ENCODE measurements around the gene CFAP90.
A peak's percentile ranks its signal among the peaks of the same experiment; 100 is the strongest.

CFAP90 gene

GRCh38 chr5:7850395-7851239, at the start of gene CFAP90:
Gene CFAP90 (minus strand): TSS chr5:7851133. CDS start chr5:7851021, 112 bp downstream.
- TF ChIP-seq CTCF (IDR thresholded peaks at IDR 0.05; ENCODE audit: insufficient read depth, low read length, missing control alignments): peak; percentile 60
- ChIA-PET CTCF (no interaction called here), POLR2A (no interaction called here)
- no peak for DNase-seq (ENCODE audit: low read depth, low spot score)
- H3K4me3 ChIP-seq (ENCODE audit: low read depth, low read length): peak within 1 kb of the TSS; percentile 55

- ChIA-PET CTCF (interaction anchor here (0.8 to 4.0 kb wide), 7 partner anchors 9 to 31 kb away, joined by 3 to 25 read pairs (median 5); no protein-coding TSS in a partner anchor), POLR2A (no interaction called here)
- DNase-seq (ENCODE audit: low read depth, low spot score): no peak
- TF ChIP-seq CTCF (IDR thresholded peaks at IDR 0.05; ENCODE audit: insufficient read depth, low read length, missing control alignments): peak; percentile 54
- no peak overlapping the region for H3K4me3 ChIP-seq (ENCODE audit: low read depth, low read length)
These were observed 46.2 kb upstream of the CFAP90 start for GRCh38 chr5:7897014-7897600.

- H3K4me3 ChIP-seq (ENCODE audit: low read depth, low read length): no peak overlapping the region
- no peak for TF ChIP-seq CTCF (IDR thresholded peaks at IDR 0.05; ENCODE audit: insufficient read depth, low read length, missing control alignments)
- POLR2A ChIA-PET: no interaction called here
- CTCF ChIA-PET: no interaction called here
- no peak for DNase-seq (ENCODE audit: low read depth, low spot score)
These were observed 43.9 kb upstream of the CFAP90 start for GRCh38 chr5:7894860-7895259.

GRCh38 chr5:7894439-7894838, 43.5 kb upstream of the CFAP90 start:
- ChIA-PET POLR2A (no interaction called here), CTCF (no interaction called here)
- TF ChIP-seq CTCF (IDR thresholded peaks at IDR 0.05; ENCODE audit: insufficient read depth, low read length, missing control alignments): no peak
- H3K4me3 ChIP-seq (ENCODE audit: low read depth, low read length): no peak overlapping the region
- DNase-seq (ENCODE audit: low read depth, low spot score): no peak

- TF ChIP-seq CTCF (IDR thresholded peaks at IDR 0.05; ENCODE audit: insufficient read depth, low read length, missing control alignments): no peak
- ChIA-PET CTCF (interaction anchor here (0.9 to 5.9 kb wide), 8 partner anchors 10 to 40 kb away, joined by 3 to 98 read pairs (median 3); partner anchors contain the start of genes FASTKD3 and MTRR), POLR2A (no interaction called here)
- H3K4me3 ChIP-seq (ENCODE audit: low read depth, low read length): no peak overlapping the region
- no peak for DNase-seq (ENCODE audit: low read depth, low spot score)
These were observed 38.0 kb upstream of the CFAP90 start for GRCh38 chr5:7888901-7889300.

GRCh38 chr5:7886849-7887475, 36.0 kb upstream of the CFAP90 start:
- TF ChIP-seq CTCF (IDR thresholded peaks at IDR 0.05; ENCODE audit: insufficient read depth, low read length, missing control alignments): peak; percentile 18
- POLR2A ChIA-PET: interaction anchor here (0.6 kb wide), 1 partner anchor 1811 kb away, joined by 3 read pairs; no protein-coding TSS in a partner anchor
- DNase-seq (ENCODE audit: low read depth, low spot score): no peak
- no peak overlapping the region for H3K4me3 ChIP-seq (ENCODE audit: low read depth, low read length)
- CTCF ChIA-PET: interaction anchor here (0.8 to 5.9 kb wide), 22 partner anchors 8 to 1657 kb away, joined by 3 to 98 read pairs (median 4); partner anchors contain the start of genes FASTKD3 and MTRR

Data from AG04449 (cell line).